HCT116 (cell line): ENCODE results near the gene ROCK2.

Source experiments
- ATF3 ChIP-seq: IDR thresholded peaks from 2 replicates; pipeline ENCODE4 v1.6.1; 2012
- CEBPB ChIP-seq: IDR thresholded peaks from 2 replicates; pipeline ENCODE4 v1.6.1; 2012; ENCODE audit warnings: low read depth
- CTCF ChIP-seq, 3 experiments: fragments of 200-600 bp in 1 of 3; sonication (generic) in 1 of 3; IDR thresholded peaks in 2 of 3; conservative IDR thresholded peaks in 1 of 3; 2 replicates each; pipeline ENCODE4 v1.5.1; 2012 to 2017; ENCODE audit warnings: low read depth in 2 of 3, low read length in 2 of 3, antibody characterized with exemption in 1 of 3, borderline replicate concordance in 1 of 3, control low read depth in 1 of 3, mild to moderate bottlenecking in 1 of 3, mixed read lengths in 1 of 3, mixed run types in 1 of 3, moderate library complexity in 1 of 3; ENCODE audit not compliant: insufficient read depth in 1 of 3
- EGR1 ChIP-seq: IDR thresholded peaks from 2 replicates; pipeline ENCODE4 v1.6.1; 2012; ENCODE audit warnings: low read depth
- EZH2 ChIP-seq: fragments of 200-600 bp; sonication (generic); IDR thresholded peaks from 2 replicates; pipeline ENCODE4 v1.6.1; 2017; ENCODE audit warnings: antibody characterized with exemption, mixed run types
- EZH2phosphoT487 ChIP-seq: fragments of 200-600 bp; IDR thresholded peaks from 2 replicates; pipeline ENCODE4 v1.6.1; 2018; ENCODE audit warnings: antibody characterized with exemption, borderline replicate concordance
- JUND ChIP-seq: IDR thresholded peaks from 2 replicates; pipeline ENCODE4 v1.6.1; 2012
- MAX ChIP-seq: IDR thresholded peaks from 2 replicates; pipeline ENCODE4 v1.6.1; 2012
- POLR2A ChIP-seq: IDR thresholded peaks from 2 replicates; pipeline ENCODE4 v1.7.0; 2011; ENCODE audit warnings: borderline replicate concordance; ENCODE audit not compliant: insufficient read depth, insufficient read length; ENCODE audit errors: extremely low read depth
- POLR2AphosphoS5 ChIP-seq: IDR thresholded peaks from 2 replicates; pipeline ENCODE4 v1.6.1; 2011; ENCODE audit warnings: mild to moderate bottlenecking, low read depth, low read length, moderate library complexity
- RAD21 ChIP-seq: IDR thresholded peaks from 2 replicates; pipeline ENCODE4 v1.6.1; 2012; ENCODE audit warnings: low read depth, mild to moderate bottlenecking
- REST ChIP-seq: IDR thresholded peaks from 2 replicates; pipeline ENCODE4 v1.6.1; 2012; ENCODE audit warnings: low read depth
- SIN3A ChIP-seq: IDR thresholded peaks from 2 replicates; pipeline ENCODE4 v1.6.1; 2012; ENCODE audit warnings: low read depth
- ZNF274 ChIP-seq: fragments of 200-500 bp; sonication (Bioruptor generic); IDR thresholded peaks from 2 replicates; pipeline ENCODE4 v1.6.1; 2014; ENCODE audit warnings: mild to moderate bottlenecking, low read depth, low read length, inconsistent platforms

GRCh38 chr2:11239147-11239546 is 105.3 kb downstream of the ROCK2 start:
- TF ChIP-seq CTCF (IDR thresholded peaks at IDR 0.05 in 2 of 3, conservative IDR thresholded peaks at IDR 0.05 in 1 of 3; ENCODE audit: borderline replicate concordance in 1 of 3, insufficient read depth in 1 of 3, low read depth in 2 of 3, low read length in 2 of 3) (no peak), EZH2 (no peak), POLR2A (no peak), EZH2phosphoT487 (no peak), REST (no peak), MAX (no peak), RAD21 (no peak), SIN3A (no peak), CEBPB (no peak), ATF3 (no peak), EGR1 (no peak), POLR2AphosphoS5 (no peak), JUND (no peak), ZNF274 (no peak)
